ENCODE data around the gene MAP3K8.

The MAP3K8 gene

DNA sequence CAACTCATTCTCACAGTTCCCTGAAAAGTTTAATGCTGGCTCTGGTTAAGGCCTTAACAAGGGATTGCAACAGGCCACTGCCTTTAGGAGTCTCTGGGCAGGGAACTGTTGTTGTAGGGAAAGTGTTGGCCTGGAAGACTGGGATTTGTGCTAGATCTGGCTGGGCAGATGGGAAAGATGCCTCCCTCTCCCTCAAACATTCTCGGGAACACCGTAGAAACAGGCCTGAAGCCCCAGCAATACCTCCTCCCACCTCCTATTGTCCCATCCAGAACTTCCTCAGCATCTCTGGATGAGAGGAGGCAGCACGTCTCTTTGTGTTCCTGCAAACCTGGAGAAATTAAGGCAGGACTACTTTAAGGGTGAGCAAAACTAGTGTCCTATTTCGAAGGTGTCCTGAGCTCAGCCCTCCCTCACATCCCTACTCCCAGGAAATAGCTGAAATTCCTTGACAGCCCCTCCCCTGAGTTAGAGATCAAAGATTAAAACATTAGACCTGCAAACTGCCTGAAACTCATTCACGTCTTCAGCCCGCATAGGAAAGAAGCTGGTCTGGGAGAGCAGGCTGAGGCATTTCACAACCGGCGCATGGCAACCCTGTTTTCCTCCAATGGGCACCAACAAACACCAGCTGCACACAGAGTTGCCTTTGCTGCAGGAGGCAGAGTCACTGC, 10.9 kb upstream of the MAP3K8 start:
- TF ChIP-seq, protein P1, sequence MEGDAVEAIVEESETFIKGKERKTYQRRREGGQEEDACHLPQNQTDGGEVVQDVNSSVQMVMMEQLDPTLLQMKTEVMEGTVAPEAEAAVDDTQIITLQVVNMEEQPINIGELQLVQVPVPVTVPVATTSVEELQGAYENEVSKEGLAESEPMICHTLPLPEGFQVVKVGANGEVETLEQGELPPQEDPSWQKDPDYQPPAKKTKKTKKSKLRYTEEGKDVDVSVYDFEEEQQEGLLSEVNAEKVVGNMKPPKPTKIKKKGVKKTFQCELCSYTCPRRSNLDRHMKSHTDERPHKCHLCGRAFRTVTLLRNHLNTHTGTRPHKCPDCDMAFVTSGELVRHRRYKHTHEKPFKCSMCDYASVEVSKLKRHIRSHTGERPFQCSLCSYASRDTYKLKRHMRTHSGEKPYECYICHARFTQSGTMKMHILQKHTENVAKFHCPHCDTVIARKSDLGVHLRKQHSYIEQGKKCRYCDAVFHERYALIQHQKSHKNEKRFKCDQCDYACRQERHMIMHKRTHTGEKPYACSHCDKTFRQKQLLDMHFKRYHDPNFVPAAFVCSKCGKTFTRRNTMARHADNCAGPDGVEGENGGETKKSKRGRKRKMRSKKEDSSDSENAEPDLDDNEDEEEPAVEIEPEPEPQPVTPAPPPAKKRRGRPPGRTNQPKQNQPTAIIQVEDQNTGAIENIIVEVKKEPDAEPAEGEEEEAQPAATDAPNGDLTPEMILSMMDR (IDR thresholded peaks at IDR 0.05) = no peak

DNA sequence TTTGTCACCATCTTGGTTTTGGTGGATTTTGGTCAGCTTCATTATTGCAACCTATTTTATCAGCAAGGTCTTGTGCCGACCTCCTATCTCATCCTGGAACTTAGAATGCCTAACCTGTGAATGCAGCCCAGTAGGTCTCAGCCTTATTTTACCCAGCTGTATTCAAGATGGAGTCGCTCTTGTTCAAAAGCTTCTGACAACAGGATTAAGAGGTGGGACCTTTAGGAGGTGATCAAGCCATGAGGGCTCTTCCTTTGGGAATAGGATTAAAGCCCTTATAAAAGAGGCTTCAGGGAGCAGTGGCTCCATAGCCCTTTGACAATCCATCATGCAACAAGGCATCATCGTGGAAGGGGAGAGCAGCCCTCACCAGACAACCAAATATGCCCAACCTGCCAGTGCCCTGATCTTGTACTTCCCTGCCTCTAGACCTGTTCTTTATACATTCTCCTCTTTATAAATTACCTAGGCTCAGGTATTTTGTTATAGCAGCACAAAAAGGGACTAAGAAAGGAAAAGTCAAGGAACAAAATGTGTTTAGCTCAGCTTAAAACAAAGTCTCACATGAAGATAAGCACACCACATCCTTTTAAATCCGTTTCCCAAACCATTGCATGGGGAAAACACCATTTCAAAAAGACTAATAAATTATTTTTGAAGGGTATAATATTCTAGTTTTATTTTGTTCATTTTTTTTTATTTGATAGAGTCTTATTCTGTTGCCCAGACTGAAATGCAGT, 8.5 kb upstream of the MAP3K8 start:
- TF ChIP-seq, protein P1 (IDR thresholded peaks at IDR 0.05) = no peak

DNA sequence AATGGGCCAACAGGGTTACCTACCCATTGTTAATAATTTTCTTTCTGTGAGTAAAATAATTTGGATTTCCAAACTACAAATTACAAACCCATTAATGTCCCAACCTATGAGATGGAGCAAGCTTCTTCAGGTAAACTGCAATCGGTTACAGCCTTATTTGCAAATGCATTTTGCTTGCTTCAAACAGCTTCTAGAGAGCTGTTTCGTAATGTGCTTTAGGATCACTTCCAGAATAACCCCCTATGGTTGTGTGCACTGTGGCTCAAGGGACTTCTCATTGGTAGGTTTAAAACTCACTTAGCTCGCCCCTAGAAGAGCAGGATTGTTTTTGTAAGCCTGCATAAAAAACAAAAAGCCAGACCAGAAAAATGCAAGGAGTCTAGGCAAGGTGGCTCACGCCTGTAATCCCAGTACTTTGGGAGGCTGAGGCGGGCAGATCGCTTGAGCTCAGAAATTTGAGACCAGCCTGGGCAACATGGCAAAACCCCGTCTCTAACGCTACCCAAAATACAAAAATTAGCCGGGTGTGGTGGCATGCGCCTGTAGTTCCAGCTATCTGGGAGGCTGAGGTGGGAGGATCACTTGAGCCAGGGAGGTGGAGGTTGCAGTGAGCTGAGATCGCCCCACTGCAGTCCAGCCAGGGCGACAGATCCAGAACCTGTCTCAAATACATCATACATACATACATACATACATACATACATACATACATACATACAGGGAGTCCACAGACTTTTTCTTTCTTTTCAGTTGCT, 3.3 kb upstream of the MAP3K8 start:
- TF ChIP-seq, protein P1 (IDR thresholded peaks at IDR 0.05) = no peak

DNA sequence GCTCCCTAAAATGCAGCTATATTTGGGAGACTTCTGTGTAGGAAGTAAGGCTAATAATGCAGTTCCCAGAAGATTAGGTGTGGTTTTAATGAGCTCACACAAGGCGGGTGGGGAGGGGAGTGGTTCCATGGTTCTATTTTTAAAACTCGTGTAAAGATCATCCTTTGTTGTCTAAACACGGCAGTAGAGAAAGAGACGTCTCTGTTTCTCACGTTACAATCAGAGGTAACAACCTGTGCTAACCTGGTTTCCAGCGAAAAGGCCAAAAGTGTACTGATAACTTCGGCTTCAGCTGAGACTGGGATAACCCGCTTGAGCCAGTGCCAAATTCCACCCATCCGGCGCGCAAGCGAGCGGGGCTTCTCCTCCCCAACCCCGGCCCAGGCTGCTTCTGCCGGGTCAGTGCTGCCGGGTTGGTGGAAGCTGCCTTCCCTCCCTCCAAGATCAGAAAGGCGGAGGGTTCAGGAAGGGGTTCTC, 2.5 kb upstream of the MAP3K8 start:
- TF ChIP-seq, protein P1 (IDR thresholded peaks at IDR 0.05) = no peak

DNA sequence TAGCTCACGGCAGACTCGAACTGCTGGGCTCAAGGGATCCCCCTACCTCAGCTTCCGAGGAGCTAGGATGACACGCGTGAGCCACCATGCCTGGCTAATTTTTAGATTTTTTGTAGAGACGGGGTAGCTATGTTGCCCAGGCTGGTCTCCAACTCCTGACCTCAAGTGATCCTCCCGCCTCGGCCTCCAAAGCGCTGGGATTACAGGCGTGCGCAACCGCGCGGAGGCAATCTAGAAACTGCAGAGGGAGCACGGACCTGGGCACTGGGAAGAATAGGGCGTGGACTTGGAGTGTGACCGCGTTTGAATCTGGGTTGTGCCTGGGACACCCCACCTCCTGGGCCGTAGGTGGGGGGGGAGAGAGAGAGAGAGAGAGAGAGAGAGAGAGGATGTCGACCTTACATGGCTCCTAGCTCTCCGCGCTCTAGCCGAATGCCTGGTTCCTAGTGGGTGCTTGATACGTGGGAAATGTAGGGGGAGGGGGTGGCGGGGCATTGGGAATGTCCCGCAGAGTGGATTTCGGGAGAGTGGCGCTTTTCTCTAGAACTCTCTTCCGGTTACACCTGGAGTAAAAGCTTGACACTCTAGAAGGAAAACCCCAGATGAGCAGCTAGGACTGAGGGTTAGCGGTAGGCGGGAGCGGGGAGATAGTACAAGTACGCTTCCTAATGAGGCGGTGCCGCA, 1.2 kb upstream of the MAP3K8 start:
- TF ChIP-seq, protein P1 (IDR thresholded peaks at IDR 0.05) = no peak

DNA sequence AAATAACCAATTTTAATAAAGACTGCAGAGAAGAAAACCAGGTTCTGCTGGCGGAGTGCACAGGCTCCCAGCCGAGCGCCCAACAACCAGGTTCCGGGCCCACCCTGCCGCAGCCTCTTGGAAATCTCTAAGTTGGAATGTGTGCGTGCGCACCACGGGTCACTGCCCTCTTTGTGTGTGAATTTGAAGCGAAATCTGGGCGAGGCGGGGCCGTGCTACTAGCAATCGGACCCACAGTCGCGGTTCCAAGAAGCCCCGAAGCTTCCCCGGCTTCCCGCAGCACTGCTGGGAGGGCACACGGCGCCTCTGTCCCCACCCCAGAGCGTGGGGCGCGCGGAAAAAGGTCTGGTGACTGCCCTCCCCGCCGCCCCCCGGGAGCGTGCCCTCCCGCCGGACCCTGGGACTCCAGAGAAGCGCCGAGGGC, 666 bp upstream of the MAP3K8 start:
- TF ChIP-seq, protein P1 (IDR thresholded peaks at IDR 0.05) = no peak
